ENCODE measurements around the gene GALNT10.

Gene GALNT10

DNA sequence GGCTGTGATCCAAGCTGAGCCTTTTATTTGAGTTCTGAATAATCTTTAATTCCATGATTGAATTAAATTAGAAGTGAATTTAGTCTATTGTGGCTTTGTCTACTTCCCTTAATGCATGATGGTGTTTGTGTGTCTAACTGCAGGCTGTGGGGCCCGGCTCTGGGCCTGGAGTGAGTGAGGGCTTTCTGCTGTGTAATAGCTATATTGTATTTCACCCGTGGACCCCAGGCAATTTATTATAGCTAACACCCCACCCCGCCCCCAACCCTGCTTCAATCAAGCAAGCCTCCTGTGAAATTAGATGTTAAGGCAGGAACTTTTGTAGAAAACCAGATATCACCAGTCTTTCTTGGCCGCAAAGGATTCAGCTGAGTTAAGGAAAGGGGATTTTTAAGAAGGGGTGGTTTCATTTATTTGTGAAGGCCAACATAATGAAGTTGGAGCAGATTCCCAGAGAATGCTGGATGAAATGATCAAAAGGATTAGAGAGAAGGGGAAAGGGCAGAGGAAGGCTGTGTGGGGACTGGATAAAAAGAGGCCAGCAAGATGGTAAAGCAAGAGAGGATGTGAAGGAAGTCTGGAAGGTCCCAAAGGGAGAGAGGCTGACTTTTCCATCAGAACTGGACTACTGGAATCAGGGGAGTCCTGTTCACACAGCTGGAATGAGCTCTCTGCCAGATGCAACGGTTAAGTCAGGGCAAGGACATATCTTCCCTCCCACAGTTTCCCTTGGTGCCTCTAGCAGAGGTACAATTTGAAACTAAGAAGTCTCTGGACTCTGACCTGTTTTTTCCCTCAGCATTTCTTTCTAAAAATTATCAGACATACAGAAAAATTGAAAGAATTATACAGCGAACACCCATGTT, 129.9 kb downstream of the GALNT10 start:
- DNase-seq (ENCODE audit: low read depth in 2 of 2): no peak

DNA sequence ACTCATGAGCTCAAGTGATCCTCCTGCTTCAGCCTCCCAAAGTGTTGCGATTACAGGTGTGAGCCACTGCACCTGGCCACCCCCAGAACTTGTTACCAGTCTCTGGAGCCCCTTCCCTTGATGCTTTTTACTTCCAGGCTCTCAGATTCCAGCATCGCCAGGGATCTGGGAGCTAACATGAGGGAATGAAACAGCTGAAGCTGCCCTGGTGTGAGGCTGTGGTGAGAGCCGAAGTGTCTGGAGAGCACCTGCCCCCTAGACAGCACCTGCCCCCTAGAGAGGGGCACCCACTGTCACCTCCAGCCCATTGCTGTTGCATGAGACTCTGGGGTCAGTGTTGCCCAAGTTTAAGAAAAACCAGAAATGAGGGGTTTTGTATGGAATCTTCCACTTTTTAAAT, 131.0 kb downstream of the GALNT10 start:
- DNase-seq (ENCODE audit: low read depth in 2 of 2): no peak

DNA sequence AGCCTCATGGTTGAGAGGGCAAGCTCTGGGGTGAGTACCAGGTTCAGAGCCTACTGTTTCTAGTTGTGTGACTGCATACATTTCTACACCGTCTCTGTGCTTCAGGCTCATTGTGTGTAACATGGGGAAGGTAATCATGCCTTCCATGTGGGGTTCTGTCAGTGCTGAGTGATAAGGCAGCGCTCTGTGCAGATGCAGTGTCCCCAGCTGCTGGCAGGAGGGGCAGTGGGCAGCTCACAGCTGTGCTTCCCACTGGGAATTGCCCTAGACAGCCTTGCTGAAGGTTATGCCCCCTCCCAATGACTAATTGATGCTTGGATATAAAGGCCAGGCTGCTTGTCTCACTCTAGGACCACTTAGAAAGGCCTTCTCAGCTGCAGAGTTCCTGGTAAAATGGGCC, 133.5 kb downstream of the GALNT10 start:
- DNase-seq (ENCODE audit: low read depth in 2 of 2): no peak

DNA sequence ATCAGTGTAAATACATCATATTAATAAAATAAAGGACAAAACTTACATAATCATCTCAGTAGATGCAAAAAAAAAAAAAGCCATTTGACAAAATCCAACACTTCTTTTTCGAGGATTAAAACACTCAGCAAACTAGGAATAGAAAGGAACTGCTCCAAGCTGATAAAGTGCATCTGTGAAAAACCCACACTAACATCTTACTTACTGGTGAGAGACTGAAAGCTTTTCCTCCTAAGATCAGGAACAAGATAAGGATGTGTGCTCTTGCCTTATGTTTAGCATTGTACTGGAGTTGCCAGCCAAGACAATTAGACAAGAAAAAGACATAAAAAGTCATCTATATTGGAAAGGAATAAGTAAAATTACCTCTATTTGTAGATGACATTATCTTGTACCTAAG, 135.0 kb downstream of the GALNT10 start:
- DNase-seq (ENCODE audit: low read depth in 2 of 2): no peak

DNA sequence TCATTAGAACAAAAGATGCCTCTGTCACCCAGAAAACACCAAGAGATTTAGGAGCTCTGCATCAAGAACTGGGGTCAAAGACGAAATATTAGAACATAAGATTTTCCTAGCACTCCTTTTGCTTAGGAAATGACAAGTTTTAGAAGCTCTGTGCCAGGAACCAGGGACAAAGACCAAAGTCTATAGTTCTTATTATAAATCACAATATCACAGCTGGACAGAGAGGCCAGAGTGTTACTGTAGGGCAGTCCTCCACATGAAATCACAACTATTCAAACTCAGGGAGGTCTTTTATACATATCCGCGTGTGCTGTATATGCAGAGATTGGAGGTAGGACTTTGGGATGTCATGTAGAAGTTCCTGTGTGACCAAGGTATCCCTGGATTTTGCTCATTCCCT, 138.5 kb downstream of the GALNT10 start:
- no peak for DNase-seq (ENCODE audit: low read depth in 2 of 2)

DNA sequence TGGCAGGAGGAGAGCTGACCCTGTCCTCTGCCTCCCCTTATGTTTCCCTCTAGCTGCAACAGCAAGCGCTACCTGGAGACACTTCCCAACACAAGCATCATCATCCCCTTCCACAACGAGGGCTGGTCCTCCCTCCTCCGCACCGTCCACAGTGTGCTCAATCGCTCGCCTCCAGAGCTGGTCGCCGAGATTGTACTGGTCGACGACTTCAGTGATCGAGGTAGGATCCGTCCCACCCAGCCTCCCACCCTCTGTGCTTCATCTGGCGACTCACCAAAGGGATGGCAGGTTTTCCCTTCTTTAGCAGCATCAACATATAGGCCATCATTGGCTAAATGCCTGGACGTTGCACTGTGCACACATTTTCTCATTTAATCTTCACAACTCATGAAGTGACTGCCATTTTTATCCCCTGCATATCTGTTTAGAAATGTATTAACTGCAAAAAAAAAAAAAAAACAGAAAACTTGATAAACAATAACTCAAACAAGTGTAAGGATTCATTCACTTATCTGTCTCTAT, 139.0 kb downstream of the GALNT10 start:
- no peak for DNase-seq (ENCODE audit: low read depth in 2 of 2)

DNA sequence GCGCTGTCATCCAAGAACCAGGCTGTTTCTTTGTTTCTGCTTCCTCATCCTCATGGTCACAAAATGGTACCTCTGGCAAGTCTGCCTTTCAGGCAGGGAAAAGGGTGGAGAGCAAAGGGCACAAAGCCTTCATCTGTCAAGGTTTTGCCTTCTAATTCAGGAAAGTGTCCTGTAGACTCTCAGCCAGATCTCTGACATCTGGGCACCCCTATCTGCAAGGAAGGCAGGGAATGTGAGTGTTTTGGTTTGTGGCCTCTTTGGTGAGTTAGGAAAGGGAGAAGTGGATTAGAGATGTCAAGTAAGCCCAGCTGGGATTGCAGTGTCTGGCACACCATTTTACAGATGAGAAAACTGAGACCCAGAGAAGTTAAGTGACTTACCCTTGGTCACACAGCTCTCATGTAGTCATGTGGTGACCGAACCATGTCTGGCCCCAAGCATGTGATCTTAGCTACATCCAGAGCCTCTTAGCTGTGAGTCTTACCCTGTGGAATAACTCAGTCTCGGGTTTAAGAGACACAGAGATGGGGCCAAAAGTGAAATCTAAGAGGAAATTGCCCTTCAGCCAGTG, 139.6 kb downstream of the GALNT10 start:
- no peak for DNase-seq (ENCODE audit: low read depth in 2 of 2)

DNA sequence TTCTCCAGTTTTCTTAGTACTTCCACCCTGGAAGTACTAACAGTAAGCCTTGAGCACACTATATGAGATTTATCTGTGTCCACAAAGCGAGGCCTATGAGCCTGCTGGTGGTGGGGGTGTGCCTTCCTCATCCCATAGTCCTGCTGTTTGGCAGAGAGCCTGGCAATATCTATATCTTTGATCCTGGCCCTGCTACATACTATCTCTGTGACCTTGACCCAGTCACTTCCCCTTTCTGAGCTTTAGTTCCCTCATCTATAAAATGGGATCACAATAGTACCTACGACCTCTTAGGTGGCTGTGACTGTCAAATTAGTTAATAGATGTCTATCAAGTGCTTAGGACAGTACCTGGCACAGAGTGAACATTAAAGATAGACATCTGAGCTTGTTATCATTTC, 140.7 kb downstream of the GALNT10 start:
- no peak for DNase-seq (ENCODE audit: low read depth in 2 of 2)

DNA sequence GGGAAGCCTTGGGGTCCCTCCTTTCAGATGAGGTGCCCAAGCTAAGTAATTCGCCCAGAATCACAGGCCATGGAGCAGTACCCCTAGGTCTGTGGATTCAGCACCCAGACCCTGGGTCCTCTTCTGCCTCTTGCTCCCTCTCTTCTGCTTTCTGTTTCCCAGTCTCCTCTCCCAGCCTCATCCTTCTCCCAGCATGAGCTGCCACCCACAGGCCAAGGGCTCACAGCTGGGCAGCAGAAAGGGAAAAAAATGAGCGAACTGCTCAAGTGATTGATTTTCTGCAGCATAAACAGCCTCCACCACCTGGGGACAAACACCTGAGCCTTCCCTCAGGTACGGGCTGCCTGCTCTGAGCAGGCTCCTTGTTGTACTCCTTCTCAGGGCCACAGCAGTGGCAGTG, 141.4 kb downstream of the GALNT10 start:
- no peak for DNase-seq (ENCODE audit: low read depth in 2 of 2)

DNA sequence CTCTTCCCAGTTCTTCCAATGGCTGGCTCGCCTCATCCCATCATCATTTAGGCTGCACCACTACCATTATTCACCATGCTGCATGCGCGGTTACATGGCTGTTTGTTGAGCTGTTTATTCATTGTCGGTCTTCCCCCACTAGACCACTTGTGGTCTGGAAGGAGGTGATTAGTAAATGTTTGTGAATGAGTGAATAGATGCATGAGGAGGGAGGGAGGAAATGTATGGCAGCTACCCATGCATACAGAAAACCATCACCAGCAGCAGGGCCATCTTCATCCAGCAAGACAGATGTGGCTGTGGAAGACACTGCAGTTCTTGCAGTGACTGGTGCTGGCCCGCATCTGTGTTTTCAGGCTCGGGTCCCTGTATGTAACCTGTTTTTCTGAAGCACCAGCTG, 141.9 kb downstream of the GALNT10 start:
- DNase-seq (ENCODE audit: low read depth in 2 of 2): no peak

DNA sequence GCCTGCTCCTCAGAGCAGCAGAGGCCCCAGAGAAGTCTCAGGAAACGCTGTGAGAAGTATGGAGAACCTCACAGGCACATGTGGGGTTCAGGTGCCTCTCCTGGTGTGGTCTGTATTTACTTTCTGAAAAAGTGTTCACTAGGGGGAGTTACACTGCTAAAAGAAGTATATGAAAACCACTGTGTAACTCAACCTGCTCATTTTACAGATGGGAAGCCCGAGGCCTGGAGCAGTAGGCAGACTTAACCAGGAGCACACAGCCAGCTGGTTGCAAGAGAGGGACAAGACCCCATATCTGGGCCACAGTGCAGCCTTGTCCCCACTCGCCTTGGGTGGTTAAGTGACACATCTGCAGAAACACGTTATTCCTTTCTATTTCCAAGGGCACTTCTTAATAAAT, 142.5 kb downstream of the GALNT10 start:
- no peak for DNase-seq (ENCODE audit: low read depth in 2 of 2)

DNA sequence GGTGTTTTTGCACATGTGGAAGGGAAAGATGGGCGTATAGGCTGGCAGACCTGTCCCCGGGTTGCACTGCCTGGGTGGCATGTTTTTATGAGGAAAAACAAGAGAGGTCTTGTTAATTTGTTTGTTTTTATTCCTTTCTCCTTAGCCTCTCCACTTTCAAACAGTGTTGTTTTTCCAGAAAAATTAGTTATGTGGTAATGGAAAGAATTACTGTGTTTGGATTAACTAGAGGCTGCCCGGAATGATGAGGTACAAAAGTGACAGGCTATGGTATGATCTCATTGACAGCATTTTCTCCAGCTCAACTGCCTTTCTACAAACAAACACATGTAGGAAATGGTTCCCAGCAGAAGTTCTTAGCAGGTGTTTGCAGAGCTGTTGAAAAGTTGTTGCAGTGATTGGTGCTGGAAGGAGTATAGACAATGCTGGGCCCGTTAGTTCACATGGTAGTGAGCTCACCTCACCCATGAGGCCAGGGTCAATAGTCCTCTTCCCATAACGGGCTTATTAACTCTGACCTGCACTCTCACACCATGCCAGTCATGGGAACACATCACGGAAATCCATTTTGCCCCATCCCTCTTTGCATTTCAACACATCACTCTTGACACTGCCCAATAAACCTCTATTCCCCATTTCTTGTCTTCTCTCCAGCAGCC, 144.0 kb downstream of the GALNT10 start:
- no peak for DNase-seq (ENCODE audit: low read depth in 2 of 2)

DNA sequence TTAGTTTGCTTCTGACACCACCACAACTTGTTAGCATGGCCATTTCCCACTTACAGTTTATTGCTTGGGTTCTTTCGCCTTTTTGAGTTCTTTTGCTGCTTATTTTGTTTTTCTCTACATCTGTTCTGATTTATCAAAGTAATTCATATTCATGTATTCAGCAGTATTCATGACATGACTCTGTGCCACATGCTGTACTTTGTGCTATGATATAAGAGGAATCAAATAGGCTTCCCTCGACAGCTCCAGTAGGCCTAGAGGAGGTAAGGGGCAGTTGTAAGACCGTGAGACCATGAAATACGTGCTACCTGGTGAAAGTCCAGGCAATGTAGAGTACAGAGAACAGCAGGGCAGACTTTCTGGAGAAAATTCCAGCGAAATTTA, 144.5 kb downstream of the GALNT10 start:
- DNase-seq (ENCODE audit: low read depth in 2 of 2): no peak

DNA sequence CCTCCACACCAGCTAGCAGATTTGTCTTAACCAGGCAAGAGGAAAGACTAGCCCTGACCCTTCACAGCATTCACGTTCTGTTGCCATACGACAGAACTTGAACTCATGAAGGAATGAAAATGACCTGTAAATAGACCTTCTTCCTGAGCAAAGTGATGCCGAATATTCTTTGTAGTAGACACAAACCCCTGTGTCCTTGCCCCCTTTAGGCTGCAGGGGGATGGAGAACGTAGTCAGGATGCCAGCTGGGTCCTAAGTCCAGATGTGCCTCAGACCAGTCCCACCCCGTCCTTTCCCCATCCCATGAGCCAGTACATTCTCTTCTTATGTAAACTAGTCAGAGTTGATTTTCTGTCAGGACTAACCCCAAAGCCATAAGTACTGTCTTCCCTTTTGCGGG, 151.1 kb downstream of the GALNT10 start:
- no peak for DNase-seq (ENCODE audit: low read depth in 2 of 2)

DNA sequence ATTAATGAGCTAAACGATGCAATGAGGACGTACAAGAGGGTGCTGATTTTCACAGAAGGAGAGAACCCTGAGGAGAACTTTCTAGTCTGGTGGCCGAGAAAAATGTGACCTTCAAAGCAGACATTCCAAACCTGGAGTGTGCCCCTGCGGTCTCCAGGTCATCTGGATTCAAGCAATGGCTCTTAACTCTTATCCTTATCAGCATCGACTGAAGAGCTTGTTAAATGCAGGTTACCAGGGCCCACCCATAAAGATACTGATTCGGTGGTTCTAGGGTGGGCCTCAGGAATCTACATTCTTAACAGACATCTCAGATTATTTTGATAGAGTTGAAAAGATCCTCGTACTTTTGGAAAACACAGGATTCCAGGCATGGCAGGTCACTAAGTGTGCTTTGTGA, 151.7 kb downstream of the GALNT10 start:
- no peak for DNase-seq (ENCODE audit: low read depth in 2 of 2)

DNA sequence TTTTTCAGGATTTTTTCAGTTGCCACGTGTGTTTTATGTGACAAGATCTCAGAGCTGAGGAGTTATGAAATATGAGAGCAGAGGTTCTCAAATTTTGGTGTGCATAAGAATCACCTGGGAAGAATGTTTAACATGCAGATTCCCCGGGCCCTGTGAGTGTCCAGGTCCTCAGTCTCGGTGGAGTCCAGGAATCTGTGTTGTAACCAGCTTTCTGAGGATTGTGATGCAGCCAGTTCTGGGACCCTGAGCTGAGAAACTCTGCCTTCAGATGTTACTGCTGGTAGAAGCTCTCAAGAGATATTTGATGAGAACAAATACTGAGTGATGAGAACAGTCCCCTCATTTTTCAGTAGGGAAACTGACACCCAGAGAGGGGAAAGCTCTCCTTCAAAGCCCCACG, 152.4 kb downstream of the GALNT10 start:
- DNase-seq (ENCODE audit: low read depth in 2 of 2): no peak

DNA sequence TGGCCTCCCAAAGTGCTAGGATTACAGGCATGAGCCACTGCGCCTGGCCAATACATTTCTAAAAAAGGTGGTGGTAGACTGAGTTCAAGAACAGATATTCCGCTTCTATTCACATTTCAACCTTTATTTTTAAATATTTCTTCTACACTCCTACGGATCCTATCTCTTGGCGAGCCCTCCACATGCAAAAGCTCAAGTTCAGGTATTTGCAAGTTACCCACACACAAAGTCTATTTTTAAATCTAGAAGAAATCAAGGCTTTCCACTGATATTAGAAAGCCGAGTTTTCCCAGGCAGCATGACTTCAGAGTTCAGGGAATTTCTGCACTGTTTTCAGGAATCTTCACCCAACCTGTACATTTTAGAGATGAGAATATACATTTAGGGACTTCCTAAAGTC, 153.9 kb downstream of the GALNT10 start:
- no peak for DNase-seq (ENCODE audit: low read depth in 2 of 2)

DNA sequence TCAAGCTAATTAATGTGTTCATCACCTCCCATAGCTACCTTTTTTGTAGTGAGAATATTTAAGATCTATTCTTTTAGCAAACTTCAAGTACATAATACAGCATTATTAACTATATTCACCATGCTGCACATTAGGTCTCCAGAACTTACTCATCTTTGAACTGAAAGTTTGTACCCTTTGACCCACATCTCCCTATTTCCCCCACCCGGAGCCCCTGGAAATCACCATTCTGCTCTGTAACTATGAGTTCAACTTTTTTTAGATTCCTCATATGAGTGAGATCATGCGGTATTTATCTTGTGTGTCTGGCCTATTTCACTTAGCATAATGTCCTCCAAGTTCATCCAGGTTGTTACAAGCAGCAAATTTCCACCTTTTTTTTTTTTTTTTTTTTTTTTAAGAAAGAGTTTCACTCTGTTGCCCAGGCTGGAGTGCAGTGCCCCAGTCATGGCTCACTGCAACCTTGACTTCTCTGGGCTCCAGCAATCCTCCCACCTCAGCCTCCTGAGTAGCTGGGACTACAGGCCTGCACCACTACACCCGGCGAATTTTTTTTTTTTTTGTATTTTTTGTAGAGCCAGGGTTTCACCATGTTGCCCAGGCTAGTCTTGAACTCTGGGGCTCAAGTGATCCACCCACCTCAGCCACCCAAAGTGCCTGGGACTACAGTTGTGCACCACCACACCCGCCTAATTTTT, 154.9 kb downstream of the GALNT10 start:
- no peak for DNase-seq (ENCODE audit: low read depth in 2 of 2)

DNA sequence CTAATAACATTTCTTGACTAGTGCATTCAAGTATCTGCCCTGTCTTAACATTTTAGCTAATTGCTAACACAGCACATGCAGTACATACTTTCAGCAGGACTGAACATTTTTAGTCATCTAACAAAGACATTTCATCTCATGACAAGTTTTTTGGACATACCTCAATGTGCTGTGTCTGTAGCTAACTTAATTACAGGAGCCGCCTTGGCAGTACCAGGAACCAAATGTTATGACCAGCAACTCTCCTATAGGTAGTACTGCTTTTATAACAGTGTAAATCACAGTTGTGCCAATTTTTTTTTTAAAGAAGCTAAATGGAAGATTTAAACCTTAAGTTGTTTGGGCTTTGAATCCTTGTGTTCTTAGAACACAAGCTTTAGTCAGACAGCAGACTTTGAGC, 155.9 kb downstream of the GALNT10 start:
- DNase-seq (ENCODE audit: low read depth in 2 of 2): no peak

DNA sequence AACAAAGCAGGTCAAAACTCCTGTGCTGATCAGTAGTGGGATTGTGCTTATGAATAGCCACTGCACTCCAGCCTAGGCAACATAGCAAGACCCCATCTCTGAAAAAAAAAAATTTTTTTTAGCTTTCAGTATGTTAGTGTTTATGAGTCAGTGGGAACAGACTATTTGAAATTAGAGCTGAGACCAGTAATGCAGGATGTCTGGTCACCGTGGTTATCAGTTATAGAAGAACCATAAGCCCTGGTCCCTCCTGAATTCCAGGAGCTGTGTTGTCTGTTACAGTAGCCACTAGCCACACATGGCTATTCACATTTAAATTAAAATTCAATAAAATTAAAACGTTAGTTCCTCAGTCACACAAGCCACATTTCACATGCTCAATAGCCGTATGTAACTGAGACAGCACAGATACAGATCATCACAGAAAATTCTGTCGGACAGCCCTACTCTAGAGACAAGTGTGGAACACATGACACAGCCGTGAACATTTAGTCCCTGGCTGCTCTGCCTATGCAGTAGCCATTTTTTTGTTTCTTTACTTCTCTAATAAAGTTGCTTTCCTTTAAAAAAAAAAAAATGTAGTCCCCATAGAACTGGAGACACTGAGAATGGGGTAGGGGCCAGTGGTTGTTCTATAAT, 159.2 kb downstream of the GALNT10 start:
- no peak for DNase-seq (ENCODE audit: low read depth in 2 of 2)

DNA sequence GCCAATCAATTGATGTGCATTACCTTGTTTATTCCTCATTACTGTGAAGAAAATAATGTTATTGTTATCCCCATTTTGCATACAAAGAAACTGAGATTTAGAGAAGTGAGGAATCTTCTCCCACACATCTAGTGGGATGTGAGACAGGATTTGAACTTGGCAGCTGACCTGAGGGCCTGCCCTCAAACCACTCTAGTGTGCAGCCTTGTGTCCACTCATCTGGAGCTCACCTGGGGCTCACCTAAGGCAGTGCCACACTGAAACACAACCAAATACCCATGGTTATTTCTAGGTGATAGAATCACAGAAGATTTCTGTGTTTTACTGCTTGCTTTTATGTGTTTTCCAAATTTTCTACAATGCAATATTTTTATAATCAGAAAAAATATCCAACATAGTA, 160.6 kb downstream of the GALNT10 start:
- DNase-seq (ENCODE audit: low read depth in 2 of 2): no peak

DNA sequence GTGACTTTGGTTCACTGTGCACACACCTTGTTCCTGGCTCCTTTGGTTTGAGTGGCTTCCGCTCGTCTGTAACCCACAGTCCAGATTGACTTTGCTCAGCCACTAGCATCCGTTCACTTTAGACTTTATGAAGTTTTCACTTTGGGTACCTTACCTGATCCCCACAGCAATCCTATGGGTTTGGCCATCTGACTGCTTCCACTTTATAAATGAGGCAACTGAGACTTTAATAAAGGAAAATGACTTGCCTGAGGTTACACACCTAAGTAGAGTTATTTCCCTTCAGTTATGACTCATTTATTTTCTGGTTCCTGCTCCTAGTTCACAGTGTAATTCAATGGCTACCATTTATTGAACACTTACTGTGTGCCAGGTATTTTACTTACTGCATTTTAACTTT, 161.0 kb downstream of the GALNT10 start:
- DNase-seq (ENCODE audit: low read depth in 2 of 2): no peak

Measured in activated CD4-positive, alpha-beta T cell treated with anti-CD3 and anti-CD28 coated beads for 24 hours (primary cell).